DMS53 (cell line): ENCODE results near the gene PLG.
A peak's percentile ranks its signal among the peaks of the same experiment; 100 is the strongest.
"Not testable (repeated sequence)": the region's sequence is repeated elsewhere in the genome, so short reads cannot be mapped to it uniquely, and the experiment has no call there.

Source experiments
- DNase-seq: peaks from one replicate; lab custom pipeline; 2025; lab: John Stamatoyannopoulos, UW

Gene PLG

GRCh38 chr6:160775792-160776580, 73.9 kb downstream of the PLG start:
- no peak for DNase-seq

GRCh38 chr6:160779095-160779494, 77.1 kb downstream of the PLG start:
- DNase-seq = not testable (repeated sequence)

GRCh38 chr6:160780656-160781055, 78.6 kb downstream of the PLG start:
- DNase-seq = not testable (repeated sequence)

- DNase-seq = no peak
Measured at GRCh38 chr6:160781298-160781697, 79.3 kb downstream of the PLG start.

GRCh38 chr6:160782228-160782627, 80.2 kb downstream of the PLG start:
- DNase-seq = no peak

GRCh38 chr6:160783741-160784140, 81.7 kb downstream of the PLG start:
- DNase-seq = no peak

GRCh38 chr6:160788126-160788525, 86.1 kb downstream of the PLG start:
- DNase-seq = not testable (repeated sequence)

- DNase-seq = no peak
Measured at GRCh38 chr6:160788806-160789205, 86.8 kb downstream of the PLG start.

- DNase-seq = no peak
Measured at GRCh38 chr6:160789263-160790027, 87.4 kb downstream of the PLG start.

GRCh38 chr6:160790028-160790792, 88.2 kb downstream of the PLG start:
- DNase-seq = no peak

- DNase-seq = no peak
Measured at GRCh38 chr6:160791459-160791858, 89.4 kb downstream of the PLG start.

GRCh38 chr6:160791981-160792418, 90.0 kb downstream of the PLG start:
- DNase-seq = peak; percentile 24

GRCh38 chr6:160792708-160793107, 90.7 kb downstream of the PLG start:
- DNase-seq = no peak

- DNase-seq = no peak
Measured at GRCh38 chr6:160793652-160794051, 91.6 kb downstream of the PLG start.

- DNase-seq = no peak
Measured at GRCh38 chr6:160795721-160796120, 93.7 kb downstream of the PLG start.

GRCh38 chr6:160798625-160799024, 96.6 kb downstream of the PLG start:
- DNase-seq = no peak

GRCh38 chr6:160799801-160800506, 97.9 kb downstream of the PLG start:
- no peak for DNase-seq

- no peak for DNase-seq
Measured at GRCh38 chr6:160801418-160801817, 99.4 kb downstream of the PLG start.

- DNase-seq = not testable (repeated sequence)
Measured at GRCh38 chr6:160802049-160802448, 100.0 kb downstream of the PLG start.
